WTC11 (cell line): ENCODE results near the gene TLX1. TPM values are rescaled to one million over a fixed set of nuclear protein-coding genes. Genes with fewer than 3 reads are reported as not detected.

Source experiments
- ATAC-seq: fragments of 200-7000 bp; cut with Tn5 transposase; 2 replicates; pipeline ENCODE4 v1.10.0; 2021; ENCODE audit warnings: mild to moderate bottlenecking, moderate library complexity
- CTCF ChIA-PET: fragments of 300-600 bp; sonication (Branson Sonifier 250); formaldehyde crosslinking; loops from one replicate; lab custom pipeline; 2021; ENCODE audit warnings: antibody characterized with exemption; lab: Charles Lee
- POLR2A ChIA-PET: fragments of 350-600 bp; sonication (Branson Sonifier 250); formaldehyde crosslinking; loops from one replicate; lab custom pipeline; 2021; ENCODE audit warnings: antibody characterized with exemption; lab: Charles Lee
- DNase-seq: peaks from one replicate; pipeline ENCODE4 v3.0.0; 2021; ENCODE audit warnings: low spot score
- H3K27ac Mint-ChIP-seq: 2 replicates; pipeline ENCODE4 v1.8.0; 2021; ENCODE audit warnings: mixed read lengths
- H3K27me3 Mint-ChIP-seq: 2 replicates; pipeline ENCODE4 v1.8.0; 2021; ENCODE audit warnings: low read depth, mild to moderate bottlenecking, moderate library complexity, mixed read lengths
- H3K36me3 Mint-ChIP-seq: 2 replicates; pipeline ENCODE4 v1.8.0; 2021; ENCODE audit warnings: mixed read lengths
- H3K4me1 Mint-ChIP-seq: 2 replicates; pipeline ENCODE4 v1.8.0; 2022; ENCODE audit warnings: mixed read lengths
- H3K4me3 Mint-ChIP-seq: 2 replicates; pipeline ENCODE4 v1.8.0; 2021; ENCODE audit warnings: mild to moderate bottlenecking, moderate library complexity, mixed read lengths
- H3K9me3 Mint-ChIP-seq: 2 replicates; pipeline ENCODE4 v1.8.0; 2021; ENCODE audit warnings: mixed read lengths
- CREM ChIP-seq: sonication (generic); formaldehyde crosslinking; IDR thresholded peaks from 2 replicates; pipeline ENCODE4 v1.8.1; 2022; ENCODE audit warnings: mild to moderate bottlenecking, missing genetic modification reagents, moderate library complexity
- ERG ChIP-seq: fragments of 250-450 bp; sonication (Bioruptor Pico); IDR thresholded peaks from 2 replicates; pipeline ENCODE4 v1.8.0; 2021; ENCODE audit warnings: mild to moderate bottlenecking
- ETV6 ChIP-seq: sonication (generic); formaldehyde crosslinking; IDR thresholded peaks from 2 replicates; pipeline ENCODE4 v1.8.1; 2022; ENCODE audit warnings: mild to moderate bottlenecking, missing genetic modification reagents
- GABPB1 ChIP-seq: sonication (generic); formaldehyde crosslinking; IDR thresholded peaks from 2 replicates; pipeline ENCODE4 v1.8.1; 2023; ENCODE audit warnings: mild to moderate bottlenecking, missing genetic modification reagents
- GTF2I ChIP-seq: fragments of 250-450 bp; sonication (Bioruptor Pico); conservative IDR thresholded peaks from 2 replicates; pipeline ENCODE4 v1.4.0; 2021; ENCODE audit warnings: mild to moderate bottlenecking
- JAZF1 ChIP-seq: fragments of 250-450 bp; sonication (Bioruptor Pico); IDR thresholded peaks from 2 replicates; pipeline ENCODE4 v1.9.0; 2021; ENCODE audit warnings: moderate library complexity, mild to moderate bottlenecking, inconsistent platforms
- NR1H2 ChIP-seq: sonication (generic); formaldehyde crosslinking; IDR thresholded peaks from 2 replicates; pipeline ENCODE4 v1.9.0; 2021; ENCODE audit warnings: mild to moderate bottlenecking, moderate library complexity, missing genetic modification reagents
- NR3C1 ChIP-seq: sonication (generic); formaldehyde crosslinking; conservative IDR thresholded peaks from 2 replicates; pipeline ENCODE4 v1.8.1; 2023; ENCODE audit warnings: low read depth, mild to moderate bottlenecking, missing genetic modification reagents
- RORB ChIP-seq: fragments of 250-450 bp; sonication (Bioruptor Pico); IDR thresholded peaks from 2 replicates; pipeline ENCODE4 v1.9.0; 2021; ENCODE audit warnings: mild to moderate bottlenecking
- TP53 ChIP-seq: sonication (generic); formaldehyde crosslinking; IDR thresholded peaks from 2 replicates; pipeline ENCODE4 v1.8.1; 2023; ENCODE audit warnings: mild to moderate bottlenecking, missing genetic modification reagents
- ZNF138 ChIP-seq: sonication (generic); formaldehyde crosslinking; conservative IDR thresholded peaks from 2 replicates; pipeline ENCODE4 v1.8.1; 2022; ENCODE audit warnings: mild to moderate bottlenecking, moderate library complexity, missing genetic modification reagents
- ZNF423 ChIP-seq: fragments of 250-450 bp; sonication (Bioruptor Pico); IDR thresholded peaks from 2 replicates; pipeline ENCODE4 v2.1.2; 2022; ENCODE audit warnings: mild to moderate bottlenecking, moderate library complexity
- ZNF532 ChIP-seq: fragments of 250-450 bp; sonication (Bioruptor Pico); IDR thresholded peaks from 2 replicates; pipeline ENCODE4 v1.9.0; 2021; ENCODE audit warnings: mild to moderate bottlenecking, borderline replicate concordance
- total RNA-seq: library from RNA; stranded (reverse); gene quantifications from 3 replicates; pipeline ENCODE4 v1.2.3, GENCODE V29; 2021
- TF ChIP-seq, protein P1 (sequence below): sonication (generic); formaldehyde crosslinking; IDR thresholded peaks from 2 replicates; pipeline ENCODE4 v1.8.1; 2023; ENCODE audit warnings: mild to moderate bottlenecking, moderate library complexity, missing genetic modification reagents
- TF ChIP-seq, protein P2 (sequence below): sonication (generic); formaldehyde crosslinking; IDR thresholded peaks from 2 replicates; pipeline ENCODE4 v1.8.0; 2023; ENCODE audit warnings: missing genetic modification reagents, mild to moderate bottlenecking, borderline replicate concordance

The TLX1 gene
- total RNA-seq, 1 experiment from 2014 or later: 4.6 TPM

DNA sequence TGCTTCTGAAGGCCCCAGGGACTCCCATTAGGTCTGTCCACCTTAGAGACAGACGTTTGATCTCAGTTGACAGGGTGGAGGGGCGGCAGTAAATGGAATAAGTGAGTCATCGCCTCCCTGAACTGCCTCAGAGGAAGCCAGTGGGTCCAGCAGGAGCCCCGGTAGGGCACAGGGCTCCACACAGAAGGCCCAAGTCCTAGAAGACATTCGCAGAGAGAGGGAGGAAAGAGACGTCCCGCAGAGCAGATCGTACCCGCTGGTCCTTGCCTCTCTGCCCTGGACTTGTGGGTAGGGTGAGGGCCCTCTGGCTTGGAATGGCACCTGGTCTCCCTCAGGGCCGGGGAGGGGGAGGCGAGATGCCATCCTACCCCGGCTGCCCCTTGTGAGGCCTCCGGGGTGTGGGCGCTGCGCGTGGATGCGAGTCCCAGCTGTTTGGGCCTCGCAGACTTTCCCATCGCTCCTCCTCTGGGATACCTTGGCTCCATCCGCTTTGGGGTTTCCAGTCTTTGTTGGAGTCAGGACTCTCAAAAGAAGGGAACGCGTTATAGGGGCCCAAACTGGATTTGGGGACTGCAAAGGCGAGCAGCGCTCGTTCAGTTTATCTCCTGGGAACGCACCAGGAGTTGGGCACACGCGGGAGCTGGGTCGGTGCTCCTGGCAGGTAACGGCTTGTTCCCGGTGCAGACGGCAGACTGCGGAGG is 5.1 kb downstream of the TLX1 start:
- Mint-ChIP-seq H3K36me3 (no peaks in the 10 kb centered on the region), H3K9me3 (no peaks in the 10 kb centered on the region), H3K27me3 (peaks cover 98% of the 10 kb centered on the region), H3K27ac (no peak overlapping the region), H3K4me3 (no peak overlapping the region), H3K4me1 (peaks cover 46% of the 10 kb centered on the region)
- CTCF ChIA-PET: interaction anchor here (0.8 to 17.0 kb wide), 2 partner anchors 41 to 85 kb away, joined by 3 to 219 read pairs; no protein-coding TSS in a partner anchor
- no peak for ATAC-seq
- TF ChIP-seq JAZF1 (CRISPR knock-in tag): no peak
- TF ChIP-seq, protein P1, sequence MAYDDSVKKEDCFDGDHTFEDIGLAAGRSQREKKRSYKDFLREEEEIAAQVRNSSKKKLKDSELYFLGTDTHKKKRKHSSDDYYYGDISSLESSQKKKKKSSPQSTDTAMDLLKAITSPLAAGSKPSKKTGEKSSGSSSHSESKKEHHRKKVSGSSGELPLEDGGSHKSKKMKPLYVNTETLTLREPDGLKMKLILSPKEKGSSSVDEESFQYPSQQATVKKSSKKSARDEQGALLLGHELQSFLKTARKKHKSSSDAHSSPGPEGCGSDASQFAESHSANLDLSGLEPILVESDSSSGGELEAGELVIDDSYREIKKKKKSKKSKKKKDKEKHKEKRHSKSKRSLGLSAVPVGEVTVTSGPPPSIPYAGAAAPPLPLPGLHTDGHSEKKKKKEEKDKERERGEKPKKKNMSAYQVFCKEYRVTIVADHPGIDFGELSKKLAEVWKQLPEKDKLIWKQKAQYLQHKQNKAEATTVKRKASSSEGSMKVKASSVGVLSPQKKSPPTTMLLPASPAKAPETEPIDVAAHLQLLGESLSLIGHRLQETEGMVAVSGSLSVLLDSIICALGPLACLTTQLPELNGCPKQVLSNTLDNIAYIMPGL (CRISPR knock-in tag): no peak
- TF ChIP-seq NR1H2 (CRISPR knock-in tag): no peak
- TF ChIP-seq ERG (CRISPR knock-in tag): no peak
- TF ChIP-seq, protein P2, sequence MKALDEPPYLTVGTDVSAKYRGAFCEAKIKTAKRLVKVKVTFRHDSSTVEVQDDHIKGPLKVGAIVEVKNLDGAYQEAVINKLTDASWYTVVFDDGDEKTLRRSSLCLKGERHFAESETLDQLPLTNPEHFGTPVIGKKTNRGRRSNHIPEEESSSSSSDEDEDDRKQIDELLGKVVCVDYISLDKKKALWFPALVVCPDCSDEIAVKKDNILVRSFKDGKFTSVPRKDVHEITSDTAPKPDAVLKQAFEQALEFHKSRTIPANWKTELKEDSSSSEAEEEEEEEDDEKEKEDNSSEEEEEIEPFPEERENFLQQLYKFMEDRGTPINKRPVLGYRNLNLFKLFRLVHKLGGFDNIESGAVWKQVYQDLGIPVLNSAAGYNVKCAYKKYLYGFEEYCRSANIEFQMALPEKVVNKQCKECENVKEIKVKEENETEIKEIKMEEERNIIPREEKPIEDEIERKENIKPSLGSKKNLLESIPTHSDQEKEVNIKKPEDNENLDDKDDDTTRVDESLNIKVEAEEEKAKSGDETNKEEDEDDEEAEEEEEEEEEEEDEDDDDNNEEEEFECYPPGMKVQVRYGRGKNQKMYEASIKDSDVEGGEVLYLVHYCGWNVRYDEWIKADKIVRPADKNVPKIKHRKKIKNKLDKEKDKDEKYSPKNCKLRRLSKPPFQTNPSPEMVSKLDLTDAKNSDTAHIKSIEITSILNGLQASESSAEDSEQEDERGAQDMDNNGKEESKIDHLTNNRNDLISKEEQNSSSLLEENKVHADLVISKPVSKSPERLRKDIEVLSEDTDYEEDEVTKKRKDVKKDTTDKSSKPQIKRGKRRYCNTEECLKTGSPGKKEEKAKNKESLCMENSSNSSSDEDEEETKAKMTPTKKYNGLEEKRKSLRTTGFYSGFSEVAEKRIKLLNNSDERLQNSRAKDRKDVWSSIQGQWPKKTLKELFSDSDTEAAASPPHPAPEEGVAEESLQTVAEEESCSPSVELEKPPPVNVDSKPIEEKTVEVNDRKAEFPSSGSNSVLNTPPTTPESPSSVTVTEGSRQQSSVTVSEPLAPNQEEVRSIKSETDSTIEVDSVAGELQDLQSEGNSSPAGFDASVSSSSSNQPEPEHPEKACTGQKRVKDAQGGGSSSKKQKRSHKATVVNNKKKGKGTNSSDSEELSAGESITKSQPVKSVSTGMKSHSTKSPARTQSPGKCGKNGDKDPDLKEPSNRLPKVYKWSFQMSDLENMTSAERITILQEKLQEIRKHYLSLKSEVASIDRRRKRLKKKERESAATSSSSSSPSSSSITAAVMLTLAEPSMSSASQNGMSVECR (CRISPR knock-in tag): no peak
- no peak for TF ChIP-seq ZNF138
- TF ChIP-seq ZNF423 (CRISPR knock-in tag): no peak
- TF ChIP-seq TP53: no peak
- TF ChIP-seq ZNF532 (CRISPR knock-in tag): no peak
- no peak for TF ChIP-seq GABPB1 (CRISPR knock-in tag)
- TF ChIP-seq GTF2I: no peak
- no peak for TF ChIP-seq ETV6 (CRISPR knock-in tag)
- TF ChIP-seq, all 79 proteins: peak for 0
- POLR2A ChIA-PET: no interaction called here
- no peak for DNase-seq

- H3K27ac Mint-ChIP-seq: no peak overlapping the region
- TF ChIP-seq RORB (CRISPR knock-in tag): no peak
- no peak for TF ChIP-seq NR3C1 (CRISPR knock-in tag)
- TF ChIP-seq CREM (CRISPR knock-in tag): no peak
- ATAC-seq (no peak), DNase-seq (no peak)
- peaks cover 48% of the 10 kb centered on the region for H3K4me1 Mint-ChIP-seq
- ChIA-PET CTCF (interaction anchor here (0.8 to 17.0 kb wide), 4 partner anchors 42 to 86 kb away, joined by 3 to 219 read pairs (median 92); no protein-coding TSS in a partner anchor), POLR2A (no interaction called here)
- H3K4me3 Mint-ChIP-seq: no peak overlapping the region
- no peaks in the 10 kb centered on the region for H3K9me3 Mint-ChIP-seq
- peaks cover 100% of the 10 kb centered on the region for H3K27me3 Mint-ChIP-seq
- no peaks in the 10 kb centered on the region for H3K36me3 Mint-ChIP-seq
Measured at GRCh38 chr10:101136708-101137121, 5.6 kb downstream of the TLX1 start.
